T-helper 1 cell treated with Interleukin-12 subunit alpha and Interleukin-12 subunit beta and Interleukin-4 antibody, amounts not matched to agents 30 μg/mL and 1 μg/mL, for 36 hours (primary cell): ENCODE results near the gene TECR.
A peak's percentile ranks its signal among the peaks of the same experiment; 100 is the strongest.

Experiments
- H3K27ac Mint-ChIP-seq: one replicate; pipeline ENCODE4 v1.8.0; 2021; ENCODE audit warnings: mild to moderate bottlenecking, mixed read lengths
- H3K27me3 Mint-ChIP-seq: one replicate; pipeline ENCODE4 v1.8.0; 2021; ENCODE audit warnings: low read depth, mixed read lengths
- H3K36me3 Mint-ChIP-seq: one replicate; pipeline ENCODE4 v1.8.0; 2021; ENCODE audit warnings: low read depth, mixed read lengths
- H3K4me1 Mint-ChIP-seq: one replicate; pipeline ENCODE4 v1.8.0; 2021; ENCODE audit warnings: low read depth, mixed read lengths
- H3K4me3 Mint-ChIP-seq: one replicate; pipeline ENCODE4 v1.8.0; 2021; ENCODE audit warnings: mild to moderate bottlenecking, moderate library complexity, mixed read lengths
- H3K9me3 Mint-ChIP-seq: one replicate; pipeline ENCODE4 v1.8.0; 2021; ENCODE audit warnings: mixed read lengths

TECR gene, protein sequence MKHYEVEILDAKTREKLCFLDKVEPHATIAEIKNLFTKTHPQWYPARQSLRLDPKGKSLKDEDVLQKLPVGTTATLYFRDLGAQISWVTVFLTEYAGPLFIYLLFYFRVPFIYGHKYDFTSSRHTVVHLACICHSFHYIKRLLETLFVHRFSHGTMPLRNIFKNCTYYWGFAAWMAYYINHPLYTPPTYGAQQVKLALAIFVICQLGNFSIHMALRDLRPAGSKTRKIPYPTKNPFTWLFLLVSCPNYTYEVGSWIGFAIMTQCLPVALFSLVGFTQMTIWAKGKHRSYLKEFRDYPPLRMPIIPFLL

DNA sequence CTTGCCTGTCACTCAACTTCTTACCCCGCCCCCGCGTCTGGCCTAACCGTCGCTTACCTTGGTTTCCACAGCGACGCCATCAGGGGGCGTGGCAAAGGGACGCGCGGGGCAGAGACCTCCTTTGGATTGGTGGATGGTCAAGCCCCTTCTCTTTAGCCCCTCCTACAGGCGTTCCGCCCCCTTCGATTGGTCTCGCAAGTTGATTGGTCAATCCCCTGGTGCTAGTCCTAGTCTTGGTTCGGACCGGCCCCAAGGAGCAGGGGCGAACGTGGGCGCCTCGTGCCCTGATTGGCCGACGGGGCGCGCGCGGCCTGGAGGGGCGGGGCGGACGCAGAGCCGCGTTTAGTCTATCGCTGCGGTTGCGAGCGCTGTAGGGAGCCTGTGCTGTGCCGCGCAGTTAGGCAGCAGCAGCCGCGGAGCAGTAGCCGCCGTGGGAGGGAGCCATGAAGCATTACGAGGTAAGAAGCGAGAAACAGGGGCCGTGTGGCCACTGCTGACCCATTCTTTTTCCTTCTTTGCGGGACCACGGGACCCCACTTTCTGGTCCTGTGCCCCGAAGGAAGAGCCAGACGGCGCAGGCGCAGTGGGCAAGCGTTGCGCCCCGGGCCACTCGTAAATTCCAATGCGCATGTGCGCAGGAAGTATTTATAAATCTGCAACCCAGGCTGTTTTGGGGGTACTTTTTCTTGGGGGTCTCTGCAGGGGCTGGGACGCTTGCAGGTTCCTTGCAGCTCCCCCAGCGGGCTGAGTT lies at the start of gene TECR:
Gene TECR, plus strand, starts transcription at position 341 of the 751 bp plus-strand sequence. Its CDS starts 103 bp downstream, at position 444.
- Mint-ChIP-seq H3K9me3 (no peaks in the 10 kb centered on the region), H3K27ac (peak within 1 kb of the TSS; percentile 98), H3K4me1 (peaks cover 20% of the 10 kb centered on the region)

DNA sequence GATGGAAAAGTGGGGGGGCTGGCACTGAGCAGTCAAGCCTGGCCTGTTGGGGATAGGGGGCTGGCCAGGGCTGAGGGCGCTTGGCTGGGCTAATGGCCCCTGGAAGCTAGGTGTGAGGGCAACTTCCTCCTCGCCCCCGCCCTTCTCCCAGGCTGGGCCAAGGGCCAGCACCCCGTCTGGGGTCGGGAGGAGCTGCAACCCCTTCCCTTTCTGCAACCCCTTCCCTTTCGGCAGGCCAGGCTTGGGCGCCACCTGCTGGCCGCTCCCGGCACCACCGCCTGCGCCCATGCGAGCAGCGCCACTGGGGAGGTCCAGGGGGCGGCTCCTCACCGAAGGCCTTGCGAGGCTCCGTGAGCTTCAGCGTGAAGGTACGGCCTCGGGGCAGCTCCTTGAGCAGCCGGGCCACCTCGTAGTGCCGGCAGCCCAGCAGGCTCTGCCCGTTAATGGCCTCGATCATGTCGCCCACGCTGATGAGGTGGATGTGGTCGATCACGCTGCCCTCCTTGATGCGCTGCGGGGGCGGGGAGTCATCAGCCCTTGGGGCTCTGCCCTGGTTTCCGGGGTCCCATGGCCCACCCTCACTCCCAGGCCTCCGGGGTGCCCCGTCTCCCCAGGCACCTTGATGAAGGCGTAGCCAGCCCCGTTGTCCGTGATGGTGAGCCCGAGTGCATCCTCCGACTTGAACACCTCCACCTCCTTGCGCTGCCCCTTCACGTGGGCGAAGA lies 49.3 kb upstream of the TECR start:
- Mint-ChIP-seq H3K9me3 (no peaks in the 10 kb centered on the region), H3K4me1 (peaks cover 13% of the 10 kb centered on the region), H3K27me3 (no peaks in the 10 kb centered on the region), H3K4me3 (no peak overlapping the region), H3K36me3 (peaks cover 6% of the 10 kb centered on the region), H3K27ac (no peak overlapping the region)

More for the DNA sequence above, at the start of gene TECR:
- Mint-ChIP-seq H3K4me3 (peak within 1 kb of the TSS; percentile 92), H3K27me3 (no peaks in the 10 kb centered on the region), H3K36me3 (peaks cover 6% of the 10 kb centered on the region)

DNA sequence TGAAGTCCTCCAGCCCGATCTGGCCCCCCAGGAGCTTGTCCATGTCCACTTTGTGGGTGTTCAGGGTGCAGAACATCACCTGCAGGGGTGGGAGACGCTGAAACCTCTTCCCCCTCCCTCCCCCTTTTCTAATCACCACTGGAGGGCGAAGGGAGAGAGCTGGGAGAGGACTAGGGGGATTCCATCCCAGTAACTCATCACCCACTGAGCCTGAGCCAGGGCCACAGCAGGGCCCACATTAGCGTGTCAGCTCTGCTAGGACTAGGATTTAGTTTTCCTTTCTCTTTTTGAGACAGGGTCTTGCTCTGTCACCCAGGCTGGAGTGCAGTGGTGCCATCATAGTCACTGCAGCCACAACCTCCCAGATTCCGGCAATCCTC lies 48.7 kb upstream of the TECR start:
- Mint-ChIP-seq H3K27ac (no peak overlapping the region), H3K4me1 (peaks cover 9% of the 10 kb centered on the region), H3K36me3 (peaks cover 6% of the 10 kb centered on the region), H3K27me3 (no peaks in the 10 kb centered on the region), H3K4me3 (no peak overlapping the region), H3K9me3 (no peaks in the 10 kb centered on the region)

DNA sequence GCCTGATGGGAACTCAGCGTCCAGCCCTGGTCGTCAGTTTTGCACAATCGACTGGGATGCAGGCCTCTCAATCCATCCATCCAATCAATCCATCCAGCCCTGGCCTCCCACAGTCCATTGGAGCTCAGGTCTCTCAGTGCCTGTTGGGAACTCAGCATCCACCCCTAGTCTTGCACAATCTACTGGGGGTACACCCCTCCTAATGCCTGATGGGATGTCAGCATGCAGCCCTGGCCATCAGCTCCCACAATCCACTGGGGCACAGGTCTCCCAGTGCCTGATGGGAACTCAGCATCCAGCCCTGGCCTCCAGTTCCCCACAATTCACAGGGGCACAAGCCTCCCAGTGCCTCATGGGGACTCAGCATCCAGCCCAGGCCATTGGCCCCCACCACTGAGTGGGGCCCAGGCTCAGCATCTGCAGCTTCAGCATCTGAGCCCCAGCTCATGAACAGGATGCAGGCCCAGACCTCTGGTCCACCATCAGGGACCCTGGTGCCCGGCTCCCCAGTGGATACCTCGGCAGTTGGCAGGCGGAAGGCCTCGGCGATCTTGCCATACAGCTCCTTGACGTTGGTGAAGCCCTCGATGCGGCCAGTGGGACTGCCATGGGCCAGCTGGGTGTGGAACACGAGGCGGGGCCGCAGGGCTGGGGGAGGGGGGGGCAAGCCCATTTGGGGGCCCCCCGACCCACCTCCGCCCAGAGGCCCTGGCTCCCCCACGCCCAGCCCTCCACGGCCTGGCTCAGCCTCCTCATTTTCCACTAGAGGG lies 47.0 kb upstream of the TECR start:
- no peak overlapping the region for H3K27ac Mint-ChIP-seq
- H3K4me3 Mint-ChIP-seq, result no peak overlapping the region
- H3K9me3 Mint-ChIP-seq, result no peaks in the 10 kb centered on the region
- peaks cover 4% of the 10 kb centered on the region for H3K4me1 Mint-ChIP-seq
- no peaks in the 10 kb centered on the region for H3K27me3 Mint-ChIP-seq
- H3K36me3 Mint-ChIP-seq, result peaks cover 3% of the 10 kb centered on the region

DNA sequence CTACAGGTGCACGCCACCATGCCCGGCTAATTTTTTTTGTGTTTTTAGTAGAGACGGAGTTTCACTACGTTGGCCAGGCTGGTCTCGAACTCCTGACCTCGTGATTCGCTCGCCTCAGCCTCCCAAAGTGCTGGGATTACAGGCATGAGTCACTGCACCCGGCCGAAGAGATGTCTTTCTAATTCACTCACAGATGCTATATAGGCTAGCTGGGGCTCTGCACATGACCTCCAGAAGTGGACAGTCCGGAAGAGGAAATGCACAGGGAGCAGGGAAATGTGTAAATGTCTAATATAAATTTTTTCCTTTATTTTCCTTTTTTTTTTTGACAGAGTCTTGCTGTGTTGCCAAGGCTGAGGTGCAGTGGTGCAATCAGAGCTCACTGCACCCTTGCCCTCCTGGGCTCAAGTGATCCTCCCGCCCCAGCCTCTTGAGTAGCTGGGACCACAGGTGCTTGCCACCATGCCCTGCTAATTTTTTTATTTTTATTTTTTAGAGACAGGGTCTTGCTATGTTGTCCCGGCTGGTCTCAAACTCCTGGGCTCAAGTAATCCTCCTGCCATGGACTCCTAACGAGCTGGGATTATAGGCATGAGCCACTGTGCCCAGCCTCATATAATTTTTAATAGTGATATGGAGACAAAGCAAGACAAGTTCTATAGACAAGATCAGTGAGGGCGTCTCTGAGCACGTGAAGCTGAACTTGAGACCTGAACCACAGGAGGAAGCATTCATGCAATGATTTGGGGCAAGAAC lies 41.8 kb upstream of the TECR start:
- no peaks in the 10 kb centered on the region for H3K27me3 Mint-ChIP-seq
- H3K9me3 Mint-ChIP-seq, result no peaks in the 10 kb centered on the region
- peaks cover 4% of the 10 kb centered on the region for H3K4me1 Mint-ChIP-seq
- H3K27ac Mint-ChIP-seq, result no peak overlapping the region
- no peak overlapping the region for H3K4me3 Mint-ChIP-seq
- peaks cover 4% of the 10 kb centered on the region for H3K36me3 Mint-ChIP-seq

DNA sequence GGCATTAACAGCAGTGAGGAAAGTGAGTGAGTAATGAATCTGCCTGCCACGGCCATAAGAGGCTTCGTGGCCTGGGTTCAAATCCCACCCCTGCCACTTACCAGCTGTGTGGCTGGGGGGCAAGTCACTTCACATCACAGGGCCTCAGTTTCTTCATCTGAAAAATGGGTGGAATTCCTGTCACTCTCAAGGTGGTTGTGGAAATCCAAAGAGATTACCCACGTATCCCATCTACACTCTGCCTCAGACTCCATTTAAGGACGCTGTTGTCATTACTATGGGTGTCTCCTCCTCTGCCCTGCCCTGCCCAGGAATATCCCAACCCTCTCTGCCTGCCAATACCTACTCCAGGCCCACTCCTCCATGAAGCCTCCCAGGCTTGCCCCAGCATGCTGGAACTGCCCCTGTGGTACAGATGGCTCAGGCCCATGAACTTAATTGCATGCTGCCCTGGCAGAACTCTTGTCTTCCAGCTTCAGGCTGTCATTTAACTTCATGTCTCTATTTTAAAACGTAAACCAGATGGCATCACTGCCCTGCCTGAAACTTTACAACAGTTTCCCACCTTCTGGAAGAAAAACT lies 36.5 kb upstream of the TECR start:
- peaks cover 8% of the 10 kb centered on the region for H3K36me3 Mint-ChIP-seq
- no peaks in the 10 kb centered on the region for H3K9me3 Mint-ChIP-seq
- H3K27me3 Mint-ChIP-seq, result no peaks in the 10 kb centered on the region
- no peak overlapping the region for H3K4me3 Mint-ChIP-seq
- peaks cover 17% of the 10 kb centered on the region for H3K4me1 Mint-ChIP-seq
- H3K27ac Mint-ChIP-seq, result no peak overlapping the region

DNA sequence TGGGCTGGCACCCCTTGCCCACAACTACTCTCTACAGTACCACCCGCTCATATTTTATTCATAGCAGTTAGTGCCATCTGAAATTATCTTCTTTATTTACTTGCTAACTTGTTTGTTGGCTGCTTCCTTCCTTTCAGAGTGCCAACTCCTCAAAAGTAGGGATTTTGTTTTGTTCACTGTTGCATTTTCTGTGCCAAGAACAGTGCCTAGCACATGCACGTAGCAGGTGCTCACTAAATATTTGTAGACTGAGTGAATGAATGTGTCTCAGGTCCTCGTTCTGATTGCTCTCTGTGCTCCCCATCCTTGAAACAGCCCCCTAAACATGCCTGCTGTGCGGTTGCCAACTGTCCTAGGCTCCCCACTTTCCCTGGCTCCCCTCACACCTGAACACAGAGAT lies 35.0 kb upstream of the TECR start:
- H3K9me3 Mint-ChIP-seq, result no peaks in the 10 kb centered on the region
- peak overlapping the region; percentile 49 for H3K27ac Mint-ChIP-seq
- no peaks in the 10 kb centered on the region for H3K27me3 Mint-ChIP-seq
- H3K36me3 Mint-ChIP-seq, result peaks cover 8% of the 10 kb centered on the region
- H3K4me1 Mint-ChIP-seq, result peaks cover 17% of the 10 kb centered on the region
- peak overlapping the region; percentile 80 for H3K4me3 Mint-ChIP-seq

DNA sequence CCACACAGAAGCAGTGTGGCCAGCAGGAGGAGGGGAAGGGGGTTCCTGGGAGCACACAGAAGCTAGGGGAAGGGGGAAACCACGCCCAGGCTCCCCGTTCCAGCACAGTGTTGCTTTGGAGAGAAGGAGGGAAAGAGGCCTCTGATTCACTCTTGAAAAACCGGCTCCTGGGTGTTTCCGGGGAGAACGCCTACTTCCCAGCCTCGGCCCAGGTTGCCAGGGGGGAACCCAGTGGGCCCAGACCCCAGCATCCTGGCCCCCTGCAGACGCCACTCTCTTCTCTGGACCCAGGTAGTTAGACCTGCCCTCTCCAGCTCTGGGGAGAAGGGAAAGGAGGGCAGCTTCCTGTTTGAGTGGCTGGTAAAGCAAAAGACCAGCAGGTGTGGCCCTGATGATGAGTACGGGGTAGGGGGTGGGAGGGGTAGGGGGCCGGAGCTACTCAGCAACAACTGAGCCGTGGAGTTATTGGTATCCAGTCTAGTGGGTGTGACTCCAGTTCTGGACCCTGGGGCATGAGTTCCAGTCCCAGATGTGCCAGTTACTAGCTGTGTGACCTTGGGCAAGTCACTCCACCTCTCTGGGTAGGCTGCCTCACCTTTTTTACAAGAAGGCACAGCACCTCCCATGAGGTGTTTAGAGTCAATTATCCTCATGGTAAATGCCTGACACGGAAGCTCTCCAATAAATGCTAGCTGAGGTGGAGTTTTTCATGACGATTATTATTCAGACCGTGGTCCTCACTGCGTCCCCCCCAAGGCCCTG lies 34.3 kb upstream of the TECR start:
- Mint-ChIP-seq H3K9me3 (no peaks in the 10 kb centered on the region), H3K4me1 (peaks cover 17% of the 10 kb centered on the region), H3K36me3 (peaks cover 3% of the 10 kb centered on the region), H3K27me3 (no peaks in the 10 kb centered on the region), H3K4me3 (peak overlapping the region; percentile 80), H3K27ac (peak overlapping the region; percentile 68)

DNA sequence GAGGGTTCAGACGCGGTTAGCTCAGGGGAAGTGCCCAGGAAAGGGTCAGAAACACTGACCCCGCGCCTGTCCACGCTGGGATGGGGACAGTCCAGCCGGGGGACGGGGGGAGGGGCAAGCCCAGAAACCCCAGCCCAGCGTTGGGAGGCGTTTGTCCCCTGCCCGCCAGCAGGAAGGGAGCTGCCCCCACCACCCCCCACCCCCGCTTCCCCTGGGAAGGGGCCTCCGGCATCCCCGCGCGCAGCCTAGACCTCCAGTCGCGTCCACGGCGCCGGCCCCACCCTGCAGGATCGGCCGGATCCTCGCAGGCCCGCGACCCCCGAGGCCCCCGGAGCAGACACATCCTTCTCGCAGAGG lies 33.7 kb upstream of the TECR start:
- Mint-ChIP-seq H3K4me3 (peak overlapping the region; percentile 80), H3K9me3 (no peaks in the 10 kb centered on the region), H3K36me3 (peaks cover 3% of the 10 kb centered on the region), H3K4me1 (peaks cover 17% of the 10 kb centered on the region), H3K27ac (peak overlapping the region; percentile 68), H3K27me3 (no peaks in the 10 kb centered on the region)

DNA sequence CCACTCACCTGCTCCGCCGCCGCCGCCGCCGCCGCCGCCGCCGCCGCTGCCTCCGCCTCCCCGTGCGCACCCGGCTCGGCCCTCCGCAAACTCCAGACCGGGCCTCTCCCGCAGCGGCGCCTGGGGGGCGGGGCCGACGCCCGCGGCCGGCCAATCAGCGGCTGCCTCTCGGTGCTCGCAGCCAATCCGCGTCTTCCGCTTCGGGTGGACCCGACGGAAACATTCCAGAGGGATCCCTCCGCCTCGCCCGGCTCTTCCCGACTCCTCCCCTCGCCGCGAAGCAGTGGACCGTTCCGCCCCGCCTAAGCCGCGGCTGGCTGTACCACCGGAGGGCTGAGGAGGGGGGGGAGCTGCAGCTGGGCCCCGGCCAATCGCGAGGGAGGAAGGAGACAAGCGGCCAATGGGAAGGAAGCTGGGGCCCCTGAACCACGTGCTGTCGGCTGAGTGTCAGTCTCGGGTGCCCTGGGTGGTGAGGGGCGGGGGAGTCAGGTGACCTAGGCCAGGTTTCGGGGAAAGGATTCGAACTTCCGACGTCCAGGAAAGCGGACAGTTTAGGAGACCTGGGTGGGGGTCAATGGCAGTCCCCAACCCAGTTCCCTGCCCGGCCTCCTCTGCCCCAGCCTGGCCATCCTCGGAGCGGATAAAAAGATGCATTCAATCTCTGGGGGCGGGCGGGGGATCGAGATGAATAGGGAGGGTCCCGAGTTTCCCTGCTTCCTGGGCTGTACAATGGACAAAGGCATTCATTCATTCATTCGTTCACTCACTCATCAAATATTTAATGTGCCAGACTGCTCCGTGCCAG lies 33.2 kb upstream of the TECR start, which contains the start of gene GIPC1:
Gene GIPC1, minus strand, starts transcription at position 99 of the 805 bp plus-strand sequence. CDS start 13,151 bp downstream, outside the sequence.
- no peaks in the 10 kb centered on the region for H3K27me3 Mint-ChIP-seq
- H3K9me3 Mint-ChIP-seq, result no peaks in the 10 kb centered on the region
- peaks cover 17% of the 10 kb centered on the region for H3K4me1 Mint-ChIP-seq
- peaks cover 3% of the 10 kb centered on the region for H3K36me3 Mint-ChIP-seq
- peak within 1 kb of the TSS; percentile 68 for H3K27ac Mint-ChIP-seq
- H3K4me3 Mint-ChIP-seq, result peak within 1 kb of the TSS; percentile 80

DNA sequence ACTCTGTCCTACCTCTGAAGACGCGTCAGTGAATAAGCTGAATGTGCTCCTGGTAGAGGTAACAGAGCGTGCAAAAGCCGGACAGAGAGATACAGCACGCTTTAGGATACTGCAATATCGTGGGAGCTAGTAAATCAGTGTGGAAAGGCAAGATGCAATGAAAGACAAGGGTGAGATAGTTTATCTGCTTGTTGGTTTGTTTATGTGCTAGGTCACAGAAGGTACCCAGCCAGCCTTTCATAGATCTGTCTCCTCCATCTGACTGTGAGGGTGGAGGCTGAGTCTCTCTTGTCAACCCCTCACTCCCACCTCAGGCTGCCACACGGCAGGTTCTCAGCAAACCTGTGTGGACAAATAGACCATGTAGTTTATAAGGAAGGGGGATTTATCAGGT lies 32.6 kb upstream of the TECR start:
- no peaks in the 10 kb centered on the region for H3K9me3 Mint-ChIP-seq
- H3K27me3 Mint-ChIP-seq, result no peaks in the 10 kb centered on the region
- H3K27ac Mint-ChIP-seq, result peak overlapping the region; percentile 68
- H3K4me3 Mint-ChIP-seq, result peak overlapping the region; percentile 75
- peaks cover 17% of the 10 kb centered on the region for H3K4me1 Mint-ChIP-seq
- H3K36me3 Mint-ChIP-seq, result peaks cover 3% of the 10 kb centered on the region

DNA sequence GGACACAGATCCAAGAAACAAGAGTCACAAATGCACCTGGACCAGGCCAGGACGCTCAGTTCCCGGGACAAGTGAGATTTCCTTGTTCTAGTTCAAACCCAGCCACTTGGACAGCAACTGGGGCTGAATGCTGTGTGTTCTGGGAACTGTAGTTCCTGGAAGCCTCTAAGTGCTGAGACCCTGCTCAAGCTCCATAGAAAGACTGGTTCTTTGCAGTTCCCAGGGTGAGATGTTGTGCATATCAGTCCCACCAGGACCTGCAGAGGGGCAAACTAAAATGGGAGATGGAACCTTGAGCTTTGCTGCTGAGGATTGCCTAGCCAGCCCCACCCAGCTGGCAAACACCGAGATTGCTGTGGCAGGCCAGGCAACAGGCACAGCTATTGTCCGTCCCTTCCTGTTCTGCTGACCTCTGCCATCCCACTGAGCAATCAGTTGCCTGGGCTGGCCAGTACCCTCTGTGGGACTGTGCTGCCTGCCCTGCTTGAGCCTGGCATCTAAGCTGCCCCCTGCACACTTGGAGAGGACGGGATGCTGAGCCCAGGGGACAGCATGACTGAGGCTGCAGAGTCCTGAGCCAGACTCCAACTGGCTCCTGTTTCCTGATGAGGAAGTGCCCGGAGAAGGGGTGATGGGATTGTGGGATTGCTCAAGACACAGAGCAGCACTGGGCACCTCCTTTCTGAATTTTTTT lies 32.0 kb upstream of the TECR start:
- H3K4me3 Mint-ChIP-seq, result peak overlapping the region; percentile 75
- H3K27ac Mint-ChIP-seq, result peak overlapping the region; percentile 68
- H3K27me3 Mint-ChIP-seq, result no peaks in the 10 kb centered on the region
- H3K4me1 Mint-ChIP-seq, result peaks cover 17% of the 10 kb centered on the region
- peaks cover 3% of the 10 kb centered on the region for H3K36me3 Mint-ChIP-seq
- no peaks in the 10 kb centered on the region for H3K9me3 Mint-ChIP-seq
